Eye (tissue), 1 donor: ENCODE measurements around the gene GPC3.
"Not testable (repeated sequence)": the region's sequence is repeated elsewhere in the genome, so short reads cannot be mapped to it uniquely, and the experiment has no call there.

Source experiments
- DNase-seq: peaks from one replicate; pipeline ENCODE4 v3.0.0-alpha.2; 2015

The GPC3 gene

GRCh38 chrX:133985164-133985966, at the start of gene GPC3:
Gene GPC3 (minus strand): TSS chrX:133985594.
- DNase-seq, result peak; percentile 77

- peak; percentile 33 for DNase-seq
Measured at GRCh38 chrX:134032441-134032840, 47.0 kb upstream of the GPC3 start.

DNA sequence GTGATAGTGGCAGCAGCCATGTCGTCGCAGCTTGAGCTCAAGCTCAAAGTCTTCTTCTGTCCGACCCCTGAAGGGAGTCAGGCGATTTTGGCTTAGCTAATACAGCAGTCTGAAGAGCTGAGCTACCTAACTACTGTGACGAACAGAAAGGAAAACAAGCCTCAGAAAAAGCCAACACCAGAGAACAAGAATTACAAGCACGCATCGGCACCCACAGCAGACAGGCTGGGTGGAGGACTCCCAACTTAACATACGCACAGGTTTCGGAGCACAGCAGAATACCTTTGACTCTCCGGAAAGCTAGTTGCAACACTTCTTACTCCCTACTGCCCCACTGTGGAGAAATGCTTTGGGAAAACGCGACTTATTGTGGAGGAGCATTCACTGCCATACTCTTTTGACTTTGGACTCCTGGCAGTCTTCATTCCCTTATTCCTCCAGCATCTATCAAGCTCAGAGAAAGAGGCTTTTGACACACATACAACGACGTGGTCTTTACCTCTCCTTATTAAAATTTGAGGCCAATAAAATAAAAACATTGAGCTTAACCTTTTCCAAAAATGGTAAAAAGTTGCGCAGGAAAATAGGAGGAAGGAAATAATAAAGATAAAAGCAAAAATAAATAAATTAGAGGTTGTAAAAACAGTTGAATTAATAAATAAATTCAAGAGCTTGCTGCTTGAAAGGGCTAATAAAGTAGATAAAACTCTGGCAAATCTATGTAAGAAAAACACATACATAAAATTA, 41.3 kb upstream of the GPC3 start:
- DNase-seq, result peak; percentile 83

GRCh38 chrX:134025986-134026545, 40.7 kb upstream of the GPC3 start:
- DNase-seq, result no peak

- DNase-seq, result no peak
Measured at GRCh38 chrX:134024686-134025377, 39.4 kb upstream of the GPC3 start.

- no peak for DNase-seq
Measured at GRCh38 chrX:134023851-134024281, 38.5 kb upstream of the GPC3 start.

GRCh38 chrX:134020910-134021309, 35.5 kb upstream of the GPC3 start:
- no peak for DNase-seq

DNA sequence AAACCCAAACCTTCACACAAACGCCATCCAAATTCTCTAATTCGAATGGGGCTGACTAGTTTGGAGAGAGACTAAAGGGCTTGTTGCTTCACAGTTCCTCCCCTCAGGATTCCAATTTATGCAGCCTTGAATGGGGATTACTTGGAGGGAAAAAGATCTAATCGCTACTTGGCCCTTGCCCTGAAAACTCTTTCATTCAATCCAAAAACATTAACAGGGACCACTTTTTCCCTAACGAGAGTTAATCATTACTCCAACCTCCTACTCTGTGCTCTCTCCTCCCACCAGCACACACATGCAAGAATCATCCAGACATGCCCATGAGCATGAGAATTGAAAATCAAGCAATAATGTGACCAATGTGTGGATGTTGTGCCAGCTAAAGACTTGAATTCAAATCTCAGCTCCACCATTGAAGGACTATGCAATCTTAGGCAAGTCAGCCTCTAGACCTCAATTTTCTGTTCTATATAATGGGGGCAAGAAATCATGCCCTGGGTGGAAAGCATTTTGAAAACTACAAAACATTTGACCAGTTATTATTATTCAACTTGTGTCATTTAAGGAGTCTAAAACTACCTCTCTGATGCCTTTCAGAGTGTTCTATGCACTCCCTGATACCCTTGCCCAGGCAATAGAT, 34.3 kb upstream of the GPC3 start:
- DNase-seq, result no peak

GRCh38 chrX:134016309-134016708, 30.9 kb upstream of the GPC3 start:
- DNase-seq, result not testable (repeated sequence)

GRCh38 chrX:134015510-134015909, 30.1 kb upstream of the GPC3 start:
- DNase-seq, result not testable (repeated sequence)

GRCh38 chrX:134013524-134013923, 28.1 kb upstream of the GPC3 start:
- no peak for DNase-seq

- DNase-seq, result no peak
Measured at GRCh38 chrX:134013092-134013497, 27.7 kb upstream of the GPC3 start.

- no peak for DNase-seq
Measured at GRCh38 chrX:134010690-134011089, 25.3 kb upstream of the GPC3 start.

GRCh38 chrX:134007716-134008115, 22.3 kb upstream of the GPC3 start:
- DNase-seq, result no peak

- no peak for DNase-seq
Measured at GRCh38 chrX:134006484-134007161, 21.2 kb upstream of the GPC3 start.

DNA sequence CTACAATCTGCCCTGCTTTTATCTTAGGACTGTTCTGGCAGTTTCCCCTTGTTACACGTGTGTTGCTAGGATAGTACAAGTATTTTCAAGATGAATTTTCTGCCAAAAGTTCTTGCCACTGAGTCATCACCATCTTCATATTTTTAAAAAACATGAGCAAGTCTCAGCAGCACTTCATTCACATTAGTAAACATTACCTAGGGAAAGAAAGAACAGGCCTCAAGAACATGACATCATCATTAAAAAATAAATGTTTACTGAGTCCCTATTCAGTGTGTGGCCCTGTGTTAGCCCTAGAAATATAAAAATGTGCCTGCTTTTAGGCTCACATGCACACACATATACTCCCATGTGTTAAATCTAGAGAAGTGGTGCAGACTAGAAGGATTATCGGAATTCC, 18.7 kb upstream of the GPC3 start:
- no peak for DNase-seq

- no peak for DNase-seq
Measured at GRCh38 chrX:134002921-134003615, 17.7 kb upstream of the GPC3 start.

- no peak for DNase-seq
Measured at GRCh38 chrX:134000260-134001245, 15.2 kb upstream of the GPC3 start.

DNA sequence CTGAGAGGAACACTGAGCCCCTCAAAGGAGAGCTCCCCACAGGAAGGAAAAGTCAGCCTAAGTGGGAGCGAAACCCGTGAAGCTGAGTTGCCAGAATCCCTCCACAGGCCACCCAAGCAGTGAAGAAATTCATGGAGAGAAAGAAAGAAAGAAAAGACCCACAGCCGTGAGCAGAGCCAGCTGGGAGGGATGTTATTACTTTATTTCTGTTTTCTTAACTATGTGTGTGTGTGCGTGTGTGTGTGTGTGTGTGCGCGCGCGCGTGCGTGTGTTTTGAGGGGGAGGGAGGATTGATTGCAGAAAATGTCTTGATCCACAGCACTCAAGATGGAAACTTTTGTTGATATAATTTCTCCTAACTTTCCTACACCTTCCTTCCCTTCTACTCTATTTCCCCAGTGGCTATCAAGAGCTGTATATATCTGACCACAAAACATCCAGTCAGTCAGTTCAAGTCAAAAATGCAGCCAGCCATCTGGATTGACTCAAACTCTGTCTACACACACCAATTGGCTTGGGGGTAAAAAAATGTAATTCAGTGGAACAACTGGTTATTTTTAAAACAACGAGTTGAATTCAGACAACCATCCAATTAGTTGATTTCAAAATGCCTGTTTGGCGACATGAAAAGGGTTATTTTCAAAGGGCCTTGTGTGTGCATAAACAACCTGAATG, 13.8 kb upstream of the GPC3 start:
- DNase-seq, result peak; percentile 40

GRCh38 chrX:133995759-133996158, 10.4 kb upstream of the GPC3 start:
- no peak for DNase-seq
